Embryonic facial prominence (tissue), 1 donor: Measurements from ENCODE around the gene MYO6.
"Not testable (repeated sequence)": the region's sequence is repeated elsewhere in the genome, so short reads cannot be mapped to it uniquely, and the experiment has no call there.

ENCODE experiments used
- DNase-seq: peaks from one replicate; pipeline ENCODE4 v3.0.0-alpha.2; 2016; ENCODE audit errors: extremely low spot score

MYO6 gene

GRCh38 chr6:75748743-75749538 is at the start of gene MYO6:
TSS of gene MYO6 (plus strand) at chr6:75749239. CDS start at chr6:75817548, 68,309 bp downstream.
- no peak for DNase-seq

- not testable (repeated sequence) for DNase-seq
Observed at GRCh38 chr6:75708334-75708733, 40.7 kb upstream of the MYO6 start.

- no peak for DNase-seq
Observed at GRCh38 chr6:75711173-75711572, 37.9 kb upstream of the MYO6 start.

GRCh38 chr6:75719133-75719532 is 29.9 kb upstream of the MYO6 start:
- no peak for DNase-seq

GRCh38 chr6:75723382-75723781 is 25.7 kb upstream of the MYO6 start:
- no peak for DNase-seq

- DNase-seq = no peak
Observed at GRCh38 chr6:75727206-75727605, 21.8 kb upstream of the MYO6 start.

- not testable (repeated sequence) for DNase-seq
Observed at GRCh38 chr6:75731029-75731428, 18.0 kb upstream of the MYO6 start.

GRCh38 chr6:75735491-75736186 is 13.4 kb upstream of the MYO6 start:
- no peak for DNase-seq

- no peak for DNase-seq
Observed at GRCh38 chr6:75743971-75744370, 5.1 kb upstream of the MYO6 start.

GRCh38 chr6:75745404-75745803 is 3.6 kb upstream of the MYO6 start:
- DNase-seq = no peak

GRCh38 chr6:75746221-75746620 is 2.8 kb upstream of the MYO6 start:
- no peak for DNase-seq

GRCh38 chr6:75747152-75747992 is 1.7 kb upstream of the MYO6 start:
- no peak for DNase-seq

- no peak for DNase-seq
Observed at GRCh38 chr6:75748003-75748742, 866 bp upstream of the MYO6 start.

GRCh38 chr6:75751443-75751842 is 2.4 kb downstream of the MYO6 start:
- no peak for DNase-seq

GRCh38 chr6:75752365-75752764 is 3.3 kb downstream of the MYO6 start:
- no peak for DNase-seq

- DNase-seq = no peak
Observed at GRCh38 chr6:75755704-75756103, 6.7 kb downstream of the MYO6 start.

GRCh38 chr6:75757295-75757694 is 8.3 kb downstream of the MYO6 start:
- DNase-seq = no peak

GRCh38 chr6:75758061-75758460 is 9.0 kb downstream of the MYO6 start:
- no peak for DNase-seq

GRCh38 chr6:75759207-75759606 is 10.2 kb downstream of the MYO6 start:
- DNase-seq = no peak

GRCh38 chr6:75760320-75760719 is 11.3 kb downstream of the MYO6 start:
- no peak for DNase-seq

GRCh38 chr6:75761489-75761888 is 12.4 kb downstream of the MYO6 start:
- no peak for DNase-seq

- no peak for DNase-seq
Observed at GRCh38 chr6:75762063-75762462, 13.0 kb downstream of the MYO6 start.
